DND-41 (cell line): ENCODE results near the gene ITPR3.

ENCODE experiments used
- ATAC-seq: fragments of 200-7000 bp; cut with Tn5 transposase; 3 replicates; pipeline ENCODE4 v1.9.1; 2021; ENCODE audit warnings: low read depth; ENCODE audit not compliant: insufficient read depth
- DNase-seq: peaks from one replicate; pipeline ENCODE4 v3.0.0-alpha.2; 2020
- H2AFZ ChIP-seq: 2 replicates; pipeline ENCODE4 v1.6.0; 2012; ENCODE audit warnings: low read depth, low read length
- H3K27ac ChIP-seq: 2 replicates; pipeline ENCODE4 v1.5.1; 2012; ENCODE audit warnings: low read length, inconsistent platforms
- H3K27me3 ChIP-seq: fragments of 200-600 bp; sonication (generic); 2 replicates; pipeline ENCODE4 v1.6.0; 2012; ENCODE audit warnings: low read length, mild to moderate bottlenecking, inconsistent platforms; ENCODE audit not compliant: insufficient read depth, poor library complexity
- H3K36me3 ChIP-seq: 2 replicates; pipeline ENCODE4 v1.5.1; 2012; ENCODE audit warnings: low read length, inconsistent platforms; ENCODE audit not compliant: insufficient read depth
- H3K4me1 ChIP-seq: 2 replicates; pipeline ENCODE4 v1.5.1; 2012; ENCODE audit warnings: mild to moderate bottlenecking, low read length; ENCODE audit not compliant: insufficient read depth
- H3K4me2 ChIP-seq: 2 replicates; pipeline ENCODE4 v1.6.0; 2012; ENCODE audit warnings: mild to moderate bottlenecking, moderate library complexity, low read length, inconsistent platforms; ENCODE audit not compliant: insufficient read depth
- H3K4me3 ChIP-seq, 2 experiments: fragments of 200-600 bp in 1 of 2; shearing (Covaris generic) in 1 of 2; 2 replicates each; pipeline ENCODE4 v1.5.1; 2012 to 2016; ENCODE audit warnings: inconsistent platforms in 2 of 2, low read length in 2 of 2, mild to moderate bottlenecking in 2 of 2, low read depth in 1 of 2, moderate library complexity in 1 of 2
- H3K79me2 ChIP-seq: 2 replicates; pipeline ENCODE4 v1.6.0; 2012; ENCODE audit warnings: low read length, inconsistent platforms; ENCODE audit not compliant: insufficient read depth
- H3K9ac ChIP-seq: 2 replicates; pipeline ENCODE4 v1.6.0; 2012; ENCODE audit warnings: low read depth, mild to moderate bottlenecking, inconsistent platforms, low read length, moderate library complexity
- H3K9me3 ChIP-seq: 2 replicates; pipeline ENCODE4 v1.5.1; 2012; ENCODE audit warnings: low read length, moderate library complexity, mild to moderate bottlenecking, inconsistent platforms; ENCODE audit not compliant: insufficient read depth, severe bottlenecking
- H4K20me1 ChIP-seq: 2 replicates; pipeline ENCODE4 v1.6.0; 2012; ENCODE audit warnings: low read length; ENCODE audit not compliant: insufficient read depth
- EZH2 ChIP-seq: IDR thresholded peaks from 3 replicates; pipeline ENCODE4 v1.6.1; 2012; ENCODE audit warnings: borderline replicate concordance, low read depth, mild to moderate bottlenecking, moderate library complexity, low read length, inconsistent platforms; ENCODE audit not compliant: severe bottlenecking
- TF ChIP-seq, protein P1 (sequence below): IDR thresholded peaks from 2 replicates; pipeline ENCODE4 v1.5.1; 2012; ENCODE audit warnings: borderline replicate concordance, low read length, moderate library complexity, mild to moderate bottlenecking; ENCODE audit not compliant: poor library complexity, severe bottlenecking; ENCODE audit errors: extremely low read depth

The ITPR3 gene

DNA sequence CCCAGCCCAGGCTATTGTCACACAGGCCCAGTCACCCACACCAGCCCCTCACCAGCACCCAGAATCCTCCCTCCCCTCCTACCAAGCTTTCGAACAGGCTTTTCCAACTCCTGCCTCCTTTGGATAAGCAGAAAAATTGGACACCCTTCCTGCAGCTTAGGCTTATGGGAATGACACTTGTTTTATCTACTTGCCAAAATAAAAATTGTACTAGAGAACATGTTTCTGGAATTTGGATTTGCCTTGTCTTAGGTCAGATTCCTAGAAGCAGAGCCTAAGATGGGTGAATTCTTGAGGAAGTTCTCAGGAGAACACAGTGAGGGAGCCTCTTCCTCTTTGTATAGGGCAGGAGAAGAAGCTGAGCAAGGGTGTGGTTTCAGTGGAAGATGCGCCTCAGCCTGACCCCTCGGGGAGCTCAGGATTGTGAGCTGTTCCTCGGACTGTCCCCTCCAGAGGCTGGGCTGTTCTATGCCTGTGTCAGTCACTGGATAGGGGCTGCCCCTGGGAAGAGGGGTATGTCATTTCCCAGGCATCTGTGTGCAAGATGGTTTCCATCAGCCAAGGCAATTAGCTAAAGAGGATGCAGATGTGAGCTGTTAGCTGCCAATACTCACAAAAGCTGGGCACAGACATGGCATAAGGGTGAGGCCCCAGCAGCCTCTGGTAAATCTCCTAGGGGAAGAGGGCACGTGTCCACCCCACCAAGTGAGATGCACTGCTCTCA lies 33.9 kb downstream of the ITPR3 start:
- no peak for TF ChIP-seq EZH2
- TF ChIP-seq, protein P1, sequence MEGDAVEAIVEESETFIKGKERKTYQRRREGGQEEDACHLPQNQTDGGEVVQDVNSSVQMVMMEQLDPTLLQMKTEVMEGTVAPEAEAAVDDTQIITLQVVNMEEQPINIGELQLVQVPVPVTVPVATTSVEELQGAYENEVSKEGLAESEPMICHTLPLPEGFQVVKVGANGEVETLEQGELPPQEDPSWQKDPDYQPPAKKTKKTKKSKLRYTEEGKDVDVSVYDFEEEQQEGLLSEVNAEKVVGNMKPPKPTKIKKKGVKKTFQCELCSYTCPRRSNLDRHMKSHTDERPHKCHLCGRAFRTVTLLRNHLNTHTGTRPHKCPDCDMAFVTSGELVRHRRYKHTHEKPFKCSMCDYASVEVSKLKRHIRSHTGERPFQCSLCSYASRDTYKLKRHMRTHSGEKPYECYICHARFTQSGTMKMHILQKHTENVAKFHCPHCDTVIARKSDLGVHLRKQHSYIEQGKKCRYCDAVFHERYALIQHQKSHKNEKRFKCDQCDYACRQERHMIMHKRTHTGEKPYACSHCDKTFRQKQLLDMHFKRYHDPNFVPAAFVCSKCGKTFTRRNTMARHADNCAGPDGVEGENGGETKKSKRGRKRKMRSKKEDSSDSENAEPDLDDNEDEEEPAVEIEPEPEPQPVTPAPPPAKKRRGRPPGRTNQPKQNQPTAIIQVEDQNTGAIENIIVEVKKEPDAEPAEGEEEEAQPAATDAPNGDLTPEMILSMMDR, result no peak
- no peak overlapping the region for H3K4me2 ChIP-seq
- peaks cover 32% of the 10 kb centered on the region for H4K20me1 ChIP-seq
- H3K4me1 ChIP-seq, result no peaks in the 10 kb centered on the region
- peaks cover 55% of the 10 kb centered on the region for H3K36me3 ChIP-seq
- ATAC-seq, result no peak
- DNase-seq, result no peak
- no peaks in the 10 kb centered on the region for H3K79me2 ChIP-seq
- H3K27me3 ChIP-seq, result no peaks in the 10 kb centered on the region
- H3K27ac ChIP-seq, result no peak overlapping the region
- no peak overlapping the region for H3K9ac ChIP-seq
- H2AFZ ChIP-seq, result no peak overlapping the region
- H3K9me3 ChIP-seq, result no peaks in the 10 kb centered on the region
- H3K4me3 ChIP-seq, result no peak overlapping the region

DNA sequence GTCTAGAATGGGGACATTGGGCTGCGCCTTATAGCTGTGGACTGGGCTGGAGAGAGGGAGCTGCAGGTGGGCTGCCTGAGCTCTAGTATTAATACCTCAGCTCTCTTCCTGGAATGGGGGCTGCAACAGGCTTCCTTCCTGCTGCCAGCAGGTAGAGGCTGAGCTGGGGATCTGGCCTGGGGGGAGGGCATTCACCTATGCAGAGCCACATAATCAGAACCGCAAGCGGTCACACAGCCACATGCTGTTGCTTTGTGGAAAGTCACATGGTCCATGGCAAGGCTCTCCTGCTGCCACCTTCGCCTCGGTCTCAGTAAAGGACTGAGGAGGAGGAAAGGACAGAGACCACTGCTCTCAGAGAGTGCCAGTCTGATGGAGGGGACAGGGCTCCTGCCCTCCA lies 35.7 kb downstream of the ITPR3 start:
- Histone ChIP-seq H3K4me2 (no peak overlapping the region), H3K4me1 (no peaks in the 10 kb centered on the region), H3K4me3 (no peak overlapping the region), H3K9ac (no peak overlapping the region), H3K9me3 (no peaks in the 10 kb centered on the region), H3K27me3 (no peaks in the 10 kb centered on the region), H3K27ac (no peak overlapping the region), H2AFZ (no peak overlapping the region), H3K36me3 (peaks cover 64% of the 10 kb centered on the region), H3K79me2 (no peaks in the 10 kb centered on the region), H4K20me1 (peaks cover 34% of the 10 kb centered on the region)
- TF ChIP-seq, protein P1, result no peak
- no peak for TF ChIP-seq EZH2
- ATAC-seq (no peak), DNase-seq (no peak)

DNA sequence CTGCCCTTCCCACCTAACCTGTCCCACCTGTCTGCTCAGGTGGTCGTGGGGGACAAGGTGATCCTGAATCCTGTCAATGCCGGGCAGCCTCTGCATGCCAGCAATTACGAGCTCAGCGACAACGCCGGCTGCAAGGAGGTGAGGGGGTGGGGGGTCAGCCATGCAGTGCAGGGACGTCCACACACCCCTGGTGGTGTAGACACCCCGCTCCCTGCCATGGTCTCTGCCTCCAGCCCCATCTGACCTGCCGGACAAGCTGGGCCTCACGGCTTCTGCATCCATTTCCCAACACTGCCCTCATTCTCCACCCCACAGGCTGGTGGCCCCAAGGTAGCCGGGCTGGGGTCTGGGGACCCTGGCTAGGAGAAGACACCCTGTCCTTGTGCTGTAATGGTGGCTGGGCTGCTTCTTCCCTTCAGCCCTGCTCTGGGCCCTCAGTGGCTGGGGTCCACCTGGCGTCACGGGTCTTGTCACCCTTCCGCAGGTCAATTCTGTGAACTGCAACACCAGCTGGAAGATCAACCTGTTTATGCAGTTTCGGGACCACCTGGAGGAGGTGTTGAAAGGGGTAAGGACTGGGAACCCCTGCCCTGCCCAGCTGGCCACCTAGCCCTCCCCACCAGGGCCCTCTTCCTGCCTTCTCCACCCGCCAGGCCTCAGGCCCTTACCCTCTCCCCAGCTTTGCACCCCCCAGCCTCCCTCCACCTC lies 38.0 kb downstream of the ITPR3 start:
- TF ChIP-seq, protein P1, result no peak
- no peak for TF ChIP-seq EZH2
- H4K20me1 ChIP-seq, result peaks cover 31% of the 10 kb centered on the region
- H3K4me3 ChIP-seq, result no peak overlapping the region
- H3K9ac ChIP-seq, result no peak overlapping the region
- no peaks in the 10 kb centered on the region for H3K4me1 ChIP-seq
- no peak overlapping the region for H3K27ac ChIP-seq
- H3K4me2 ChIP-seq, result no peak overlapping the region
- H3K79me2 ChIP-seq, result no peaks in the 10 kb centered on the region
- H2AFZ ChIP-seq, result no peak overlapping the region
- no peak for DNase-seq
- peaks cover 73% of the 10 kb centered on the region for H3K36me3 ChIP-seq
- H3K9me3 ChIP-seq, result no peaks in the 10 kb centered on the region
- H3K27me3 ChIP-seq, result no peaks in the 10 kb centered on the region
- ATAC-seq, result no peak
